Measurements from ENCODE around the gene OPCML. TPM values are rescaled to one million over a fixed set of nuclear protein-coding genes. Genes with fewer than 3 reads are reported as not detected.

OPCML gene
- total RNA-seq, 2 experiments from 2014 or later: not detected

GRCh38 chr11:133413703-133414102 is 118.6 kb downstream of the OPCML start:
- no peak for DNase-seq
- intact Hi-C loops (cut with micrococcal nuclease): no loop called here
- H3K27ac Mint-ChIP-seq: no peak overlapping the region
- no peaks in the 10 kb centered on the region for H3K27me3 Mint-ChIP-seq
- CTCF ChIA-PET: no interaction called here
- H3K36me3 Mint-ChIP-seq: no peaks in the 10 kb centered on the region
- POLR2A ChIA-PET: no interaction called here
- no peaks in the 10 kb centered on the region for H3K4me1 Mint-ChIP-seq (ENCODE audit: low read depth)
- H3K4me3 Mint-ChIP-seq: no peak overlapping the region
- H3K9me3 Mint-ChIP-seq: peaks cover 3% of the 10 kb centered on the region

GRCh38 chr11:133409799-133410198 is 122.5 kb downstream of the OPCML start:
- H3K4me1 Mint-ChIP-seq (ENCODE audit: low read depth): no peaks in the 10 kb centered on the region
- no peaks in the 10 kb centered on the region for H3K9me3 Mint-ChIP-seq
- DNase-seq: no peak
- intact Hi-C loops (cut with micrococcal nuclease): loop anchor here (10.0 kb wide), 1 partner anchor 275 kb away; no protein-coding TSS in a partner anchor
- H3K36me3 Mint-ChIP-seq: no peaks in the 10 kb centered on the region
- CTCF ChIA-PET: no interaction called here
- no peak overlapping the region for H3K4me3 Mint-ChIP-seq
- no peak overlapping the region for H3K27ac Mint-ChIP-seq
- H3K27me3 Mint-ChIP-seq: no peaks in the 10 kb centered on the region
- POLR2A ChIA-PET: no interaction called here

- Mint-ChIP-seq H3K36me3 (no peaks in the 10 kb centered on the region), H3K9me3 (no peaks in the 10 kb centered on the region), H3K27me3 (no peaks in the 10 kb centered on the region), H3K27ac (no peak overlapping the region), H3K4me3 (no peak overlapping the region), H3K4me1 (ENCODE audit: low read depth) (no peaks in the 10 kb centered on the region)
- ChIA-PET CTCF (no interaction called here), POLR2A (no interaction called here)
- no peak for DNase-seq
- intact Hi-C loops (cut with micrococcal nuclease): loop anchor here (10.0 kb wide), 1 partner anchor 274 kb away; no protein-coding TSS in a partner anchor
Observed at GRCh38 chr11:133408936-133409335, 123.4 kb downstream of the OPCML start.

GRCh38 chr11:133408402-133408801 is 123.9 kb downstream of the OPCML start:
- intact Hi-C loops (cut with micrococcal nuclease): loop anchor here (10.0 kb wide), 1 partner anchor 274 kb away; no protein-coding TSS in a partner anchor
- CTCF ChIA-PET: no interaction called here

GRCh38 chr11:133406489-133406888 is 125.8 kb downstream of the OPCML start:
- CTCF ChIA-PET: no interaction called here
- Mint-ChIP-seq H3K27ac (no peak overlapping the region), H3K9me3 (no peaks in the 10 kb centered on the region), H3K27me3 (no peaks in the 10 kb centered on the region), H3K4me3 (no peak overlapping the region), H3K4me1 (ENCODE audit: low read depth) (no peaks in the 10 kb centered on the region), H3K36me3 (no peaks in the 10 kb centered on the region)
- DNase-seq: no peak
- intact Hi-C loops (cut with micrococcal nuclease): loop anchor here (10.0 kb wide), 1 partner anchor 272 kb away; no protein-coding TSS in a partner anchor
- POLR2A ChIA-PET: no interaction called here

More at GRCh38 chr11:133408402-133408801, 123.9 kb downstream of the OPCML start:
- no peaks in the 10 kb centered on the region for H3K27me3 Mint-ChIP-seq
- no peaks in the 10 kb centered on the region for H3K4me1 Mint-ChIP-seq (ENCODE audit: low read depth)
- POLR2A ChIA-PET: no interaction called here
- no peaks in the 10 kb centered on the region for H3K9me3 Mint-ChIP-seq
- no peak overlapping the region for H3K27ac Mint-ChIP-seq
- H3K36me3 Mint-ChIP-seq: no peaks in the 10 kb centered on the region
- no peak for DNase-seq
- no peak overlapping the region for H3K4me3 Mint-ChIP-seq

GRCh38 chr11:133403900-133404299 is 128.4 kb downstream of the OPCML start:
- Mint-ChIP-seq H3K36me3 (no peaks in the 10 kb centered on the region), H3K4me3 (no peak overlapping the region), H3K27me3 (no peaks in the 10 kb centered on the region), H3K9me3 (no peaks in the 10 kb centered on the region), H3K27ac (no peak overlapping the region), H3K4me1 (ENCODE audit: low read depth) (no peaks in the 10 kb centered on the region)
- DNase-seq: no peak
- ChIA-PET POLR2A (no interaction called here), CTCF (no interaction called here)
- intact Hi-C loops (cut with micrococcal nuclease): loop anchor here (10.0 kb wide), 1 partner anchor 269 kb away; no protein-coding TSS in a partner anchor

- CTCF ChIA-PET: no interaction called here
- no peaks in the 10 kb centered on the region for H3K4me1 Mint-ChIP-seq (ENCODE audit: low read depth)
Observed at GRCh38 chr11:133402551-133402950, 129.8 kb downstream of the OPCML start.

GRCh38 chr11:133399855-133400625 is 132.3 kb downstream of the OPCML start:
- no peak for DNase-seq
- Mint-ChIP-seq H3K4me3 (no peak overlapping the region), H3K9me3 (no peaks in the 10 kb centered on the region), H3K4me1 (ENCODE audit: low read depth) (no peaks in the 10 kb centered on the region), H3K27me3 (peaks cover 2% of the 10 kb centered on the region), H3K36me3 (no peaks in the 10 kb centered on the region), H3K27ac (no peak overlapping the region)
- POLR2A ChIA-PET: no interaction called here
- CTCF ChIA-PET: no interaction called here
- intact Hi-C loops (cut with micrococcal nuclease): loop anchor here (10.0 kb wide), 1 partner anchor 265 kb away; no protein-coding TSS in a partner anchor

More at GRCh38 chr11:133402551-133402950, 129.8 kb downstream of the OPCML start:
- POLR2A ChIA-PET: no interaction called here
- Mint-ChIP-seq H3K27me3 (peaks cover 2% of the 10 kb centered on the region), H3K4me3 (no peak overlapping the region), H3K36me3 (no peaks in the 10 kb centered on the region), H3K27ac (no peak overlapping the region), H3K9me3 (no peaks in the 10 kb centered on the region)
- intact Hi-C loops (cut with micrococcal nuclease): loop anchor here (10.0 kb wide), 1 partner anchor 268 kb away; no protein-coding TSS in a partner anchor
- DNase-seq: no peak

GRCh38 chr11:133399294-133399693 is 133.0 kb downstream of the OPCML start:
- H3K27me3 Mint-ChIP-seq: peaks cover 2% of the 10 kb centered on the region
- CTCF ChIA-PET: no interaction called here
- H3K27ac Mint-ChIP-seq: no peak overlapping the region
- no peak overlapping the region for H3K4me3 Mint-ChIP-seq
- H3K4me1 Mint-ChIP-seq (ENCODE audit: low read depth): no peaks in the 10 kb centered on the region
- POLR2A ChIA-PET: no interaction called here
- H3K36me3 Mint-ChIP-seq: no peaks in the 10 kb centered on the region
- no peaks in the 10 kb centered on the region for H3K9me3 Mint-ChIP-seq
- intact Hi-C loops (cut with micrococcal nuclease): no loop called here
- DNase-seq: no peak

- H3K4me1 Mint-ChIP-seq (ENCODE audit: low read depth): no peaks in the 10 kb centered on the region
- intact Hi-C loops (cut with micrococcal nuclease): no loop called here
- no peak overlapping the region for H3K27ac Mint-ChIP-seq
- DNase-seq: no peak
- no peaks in the 10 kb centered on the region for H3K27me3 Mint-ChIP-seq
- ChIA-PET POLR2A (no interaction called here), CTCF (interaction anchor here (0.5 kb wide), 1 partner anchor 254 kb away, joined by 4 read pairs; no protein-coding TSS in a partner anchor)
- H3K36me3 Mint-ChIP-seq: no peaks in the 10 kb centered on the region
- H3K9me3 Mint-ChIP-seq: no peaks in the 10 kb centered on the region
- no peak overlapping the region for H3K4me3 Mint-ChIP-seq
Observed at GRCh38 chr11:133390803-133391202, 141.5 kb downstream of the OPCML start.

GRCh38 chr11:133388975-133389568 is 143.2 kb downstream of the OPCML start:
- H3K4me1 Mint-ChIP-seq (ENCODE audit: low read depth): no peaks in the 10 kb centered on the region
- no peaks in the 10 kb centered on the region for H3K36me3 Mint-ChIP-seq
- CTCF ChIA-PET: no interaction called here
- no peaks in the 10 kb centered on the region for H3K9me3 Mint-ChIP-seq
- no peak overlapping the region for H3K4me3 Mint-ChIP-seq
- POLR2A ChIA-PET: no interaction called here
- no peak overlapping the region for H3K27ac Mint-ChIP-seq
- intact Hi-C loops (cut with micrococcal nuclease): no loop called here
- no peak for DNase-seq
- no peaks in the 10 kb centered on the region for H3K27me3 Mint-ChIP-seq

- Mint-ChIP-seq H3K27me3 (no peaks in the 10 kb centered on the region), H3K4me1 (ENCODE audit: low read depth) (no peaks in the 10 kb centered on the region), H3K36me3 (no peaks in the 10 kb centered on the region), H3K4me3 (no peak overlapping the region), H3K9me3 (no peaks in the 10 kb centered on the region), H3K27ac (no peak overlapping the region)
- DNase-seq: no peak
- POLR2A ChIA-PET: no interaction called here
- intact Hi-C loops (cut with micrococcal nuclease): no loop called here
- CTCF ChIA-PET: no interaction called here
Observed at GRCh38 chr11:133388260-133388659, 144.0 kb downstream of the OPCML start.

- POLR2A ChIA-PET: no interaction called here
- no peaks in the 10 kb centered on the region for H3K9me3 Mint-ChIP-seq
- intact Hi-C loops (cut with micrococcal nuclease): no loop called here
- H3K36me3 Mint-ChIP-seq: no peaks in the 10 kb centered on the region
- no peak overlapping the region for H3K27ac Mint-ChIP-seq
- CTCF ChIA-PET: no interaction called here
- no peaks in the 10 kb centered on the region for H3K4me1 Mint-ChIP-seq (ENCODE audit: low read depth)
- DNase-seq: no peak
- H3K4me3 Mint-ChIP-seq: no peak overlapping the region
- H3K27me3 Mint-ChIP-seq: no peaks in the 10 kb centered on the region
Observed at GRCh38 chr11:133386852-133387251, 145.4 kb downstream of the OPCML start.

Measured in activated CD4-positive, alpha-beta memory T cell treated with anti-CD3 and anti-CD28 coated beads for 36 hours (primary cell).